Prostate gland (tissue), 2 donors: Measurements from ENCODE around the gene CFAP221.

Experiments used
- CTCF ChIP-seq, 4 experiments: fragments of 200-600 bp in 2 of 4; fragments of 450-650 bp in 2 of 4; sonication (generic) in 2 of 4; IDR thresholded peaks; 1 replicate in 3 of 4; 2 replicates in 1 of 4; pipeline ENCODE4 v1.5.1; 2016 to 2019; ENCODE audit warnings: antibody characterized with exemption in 4 of 4, mild to moderate bottlenecking in 2 of 4, moderate library complexity in 2 of 4
- POLR2A ChIP-seq: fragments of 450-650 bp; IDR thresholded peaks from one replicate; pipeline ENCODE4 v1.6.1; 2016; ENCODE audit warnings: antibody characterized with exemption, mild to moderate bottlenecking
- POLR2AphosphoS5 ChIP-seq: sonication (generic); formaldehyde crosslinking; IDR thresholded peaks from one replicate; pipeline ENCODE4 v1.6.1; 2017; ENCODE audit warnings: antibody characterized with exemption

- no peak for TF ChIP-seq CTCF (IDR thresholded peaks at IDR 0.05)
- peak; percentile 70 for TF ChIP-seq POLR2AphosphoS5
- TF ChIP-seq POLR2A, result no peak
These were observed 54.5 kb downstream of the CFAP221 start for GRCh38 chr2:119598596-119599263.
